HG03565 (cell line): ENCODE results near the gene DIO2.
A peak's percentile ranks its signal among the peaks of the same experiment; 100 is the strongest.

Source experiments
- ATAC-seq: cut with Tn5 transposase; IDR thresholded peaks from one replicate; pipeline ENCODE4 v1.9.1; 2021; ENCODE audit warnings: mild to moderate bottlenecking, moderate library complexity; ENCODE audit not compliant: unreplicated experiment

The DIO2 gene

DNA sequence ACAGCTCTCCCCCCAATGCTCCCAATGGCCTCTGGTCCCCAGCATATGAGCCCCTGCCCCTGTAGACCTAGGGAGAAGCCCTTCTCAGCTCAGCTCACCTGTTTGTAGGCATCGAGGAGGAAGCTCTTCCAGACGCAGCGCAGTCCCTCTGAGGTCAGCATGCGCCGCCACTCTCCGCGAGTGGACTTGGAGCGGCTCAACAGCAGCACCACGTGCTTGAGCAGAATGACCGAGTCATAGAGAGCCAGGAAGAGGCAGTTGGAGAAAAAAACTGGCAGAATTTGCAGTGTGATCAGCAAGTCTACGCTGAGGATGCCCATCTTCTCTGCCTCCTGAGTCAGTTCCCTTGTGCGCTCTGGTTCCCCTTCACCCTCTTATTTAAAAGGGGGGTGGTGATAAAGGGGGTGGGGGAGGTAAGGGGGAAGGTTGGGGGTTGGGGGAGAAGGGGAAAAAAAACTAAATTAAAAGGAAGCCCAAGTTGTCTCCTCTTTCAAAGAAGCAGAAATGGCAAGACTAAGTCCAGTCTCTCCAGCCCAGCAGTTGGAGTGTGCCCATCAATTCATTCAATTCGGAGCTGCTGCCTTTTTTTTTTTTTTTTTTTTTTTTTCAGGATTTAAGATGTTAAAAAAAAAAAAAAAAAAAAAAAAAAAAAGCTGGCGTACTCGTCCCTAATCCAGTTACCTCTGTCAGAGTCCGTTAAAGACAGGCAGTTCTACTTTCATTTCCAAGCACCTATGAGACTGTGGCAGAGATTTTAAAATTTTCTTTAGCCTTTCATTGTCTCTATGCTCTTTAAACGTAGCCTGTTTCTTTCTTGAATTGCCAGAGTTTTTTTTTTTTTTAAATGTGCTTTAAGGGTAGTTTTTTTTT lies at the start of gene DIO2:
DIO2 (minus strand) TSS at position 352 of the 870 bp plus-strand sequence; CDS start at position 320, 32 bp downstream.
- no peak for ATAC-seq

- ATAC-seq, result no peak
Measured at GRCh38 chr14:80260645-80261044, 49.3 kb upstream of the DIO2 start.

DNA sequence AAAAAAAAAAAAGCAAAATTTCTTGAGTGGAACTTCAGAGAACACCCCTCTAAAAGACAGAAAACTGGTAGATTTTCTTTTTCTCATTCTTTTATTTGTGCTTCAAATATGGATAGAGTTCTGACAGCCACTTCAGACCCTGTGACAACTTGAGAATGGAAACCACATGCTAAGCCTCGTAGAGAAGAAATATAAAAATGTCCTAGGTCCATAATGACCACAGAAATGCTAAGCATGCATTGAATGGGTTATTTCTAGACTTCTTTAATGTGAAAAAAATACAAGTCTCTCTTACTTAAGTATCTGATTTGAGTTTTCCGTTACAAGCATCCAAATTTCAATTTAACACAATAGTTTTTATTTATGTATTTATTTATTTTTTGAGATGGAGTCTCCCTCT lies 28.3 kb upstream of the DIO2 start:
- no peak for ATAC-seq

- ATAC-seq, result no peak
Measured at GRCh38 chr14:80237143-80237542, 25.8 kb upstream of the DIO2 start.

GRCh38 chr14:80233470-80234089 lies 22.3 kb upstream of the DIO2 start:
- no peak for ATAC-seq

- no peak for ATAC-seq
Measured at GRCh38 chr14:80231702-80232101, 20.4 kb upstream of the DIO2 start.

- no peak for ATAC-seq
Measured at GRCh38 chr14:80223696-80224465, 12.6 kb upstream of the DIO2 start.

DNA sequence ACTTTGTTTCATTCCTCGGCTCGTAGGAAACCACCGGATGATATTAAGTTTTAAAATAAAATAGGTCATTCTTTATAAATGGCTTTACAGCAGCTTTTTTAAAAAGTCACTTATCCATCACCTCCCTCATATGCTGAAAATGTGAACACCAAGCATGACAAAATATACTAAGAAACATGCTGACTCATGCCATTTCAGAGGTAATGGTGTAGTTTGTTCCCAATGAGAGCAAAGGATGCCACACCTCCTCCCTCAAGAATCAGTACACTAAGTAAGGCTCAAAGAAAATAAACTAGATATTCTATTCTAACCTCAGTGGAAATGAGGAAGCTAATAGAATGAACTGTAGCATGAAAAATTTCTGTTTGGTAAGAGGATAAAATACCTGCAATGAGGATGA lies 5.5 kb upstream of the DIO2 start:
- no peak for ATAC-seq

- ATAC-seq, result no peak
Measured at GRCh38 chr14:80215756-80216581, 4.7 kb upstream of the DIO2 start.

DNA sequence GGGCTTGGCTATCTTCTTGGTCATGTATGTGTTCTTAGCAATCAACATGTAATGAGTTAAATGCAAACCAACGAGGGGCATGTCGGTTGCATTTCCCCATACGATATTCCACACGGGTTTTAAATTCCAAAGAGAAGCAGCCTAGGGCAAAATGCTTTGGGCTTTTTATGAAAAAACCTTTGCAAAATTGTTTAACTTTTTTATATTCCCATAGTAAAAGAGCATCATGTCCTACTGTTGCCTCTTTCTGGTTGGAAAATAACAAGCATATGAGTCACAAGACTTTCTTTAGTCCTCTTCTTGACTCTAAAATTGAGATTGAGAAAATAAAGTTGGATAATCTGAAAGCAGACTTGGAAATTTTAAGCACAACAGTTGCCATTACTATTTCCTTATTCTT lies 3.8 kb upstream of the DIO2 start:
- ATAC-seq, result no peak

GRCh38 chr14:80213602-80214001 lies 2.3 kb upstream of the DIO2 start:
- peak; percentile 50 for ATAC-seq

DNA sequence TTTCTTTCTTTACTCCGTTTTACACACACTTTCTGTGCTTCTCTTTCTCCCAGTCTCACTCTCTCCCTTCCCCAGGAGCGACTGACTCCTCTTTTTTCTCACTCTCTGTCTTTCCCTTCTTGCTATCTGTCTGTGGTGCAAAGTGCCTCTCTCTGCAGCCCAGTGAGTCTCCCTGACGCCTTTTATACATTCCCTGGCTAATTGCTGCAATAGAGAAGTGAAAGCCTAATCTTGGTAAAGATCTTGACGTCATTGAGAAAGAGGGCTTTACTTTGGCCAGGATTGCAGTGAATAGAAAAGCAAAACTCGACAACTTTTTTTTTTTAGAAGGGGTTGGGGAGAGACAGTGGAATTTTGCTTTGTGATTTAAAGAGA lies 706 bp upstream of the DIO2 start:
- ATAC-seq, result peak; percentile 54

DNA sequence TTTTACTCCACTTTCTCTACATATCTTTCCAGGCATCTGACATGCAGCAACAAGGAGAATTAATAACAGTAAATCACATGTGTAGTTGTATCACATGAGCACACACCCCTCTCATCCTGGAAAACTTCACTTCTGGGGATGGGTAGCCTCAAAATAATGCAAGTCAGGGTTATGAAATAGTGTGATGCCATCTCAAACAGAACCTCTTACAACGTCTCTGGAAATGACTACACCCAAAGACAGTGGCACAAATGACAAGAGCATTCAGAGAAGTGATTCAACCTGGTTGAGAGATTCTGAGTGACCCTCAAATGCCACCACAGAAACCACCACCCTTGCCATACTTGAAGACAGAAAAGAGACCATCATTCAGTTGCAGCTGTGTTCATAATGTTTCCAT lies 2.8 kb downstream of the DIO2 start:
- no peak for ATAC-seq

GRCh38 chr14:80206351-80207080 lies 4.8 kb downstream of the DIO2 start:
- ATAC-seq, result no peak

DNA sequence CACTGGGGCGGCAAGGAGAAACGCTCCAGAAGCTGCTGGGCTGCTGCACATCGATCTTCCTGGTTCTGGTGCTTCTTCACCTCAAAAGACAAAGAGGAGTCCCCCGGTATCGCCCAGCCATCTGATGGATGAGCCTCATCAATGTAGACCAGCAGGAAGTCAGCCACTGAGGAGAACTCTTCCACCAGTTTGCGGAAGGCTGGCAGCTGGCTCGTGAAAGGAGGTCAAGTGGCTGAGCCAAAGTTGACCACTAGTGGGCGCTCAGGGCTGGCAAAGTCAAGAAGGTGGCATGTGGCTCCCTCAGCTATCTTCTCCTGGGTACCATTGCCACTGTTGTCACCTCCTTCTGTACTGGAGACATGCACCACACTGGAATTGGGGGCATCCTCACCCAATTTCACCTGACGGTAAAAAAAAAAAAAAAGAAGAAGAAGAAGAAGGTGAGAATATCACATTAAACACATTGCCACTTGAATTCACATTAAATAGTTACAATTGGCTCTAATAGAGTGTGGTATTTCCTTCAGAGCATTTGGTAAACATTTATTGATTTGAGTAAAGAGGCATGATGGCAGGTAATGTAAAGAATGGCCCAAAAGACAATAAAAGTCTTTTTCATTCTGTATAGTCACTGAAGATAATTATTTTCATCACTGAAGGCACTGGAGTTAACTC lies 8.3 kb downstream of the DIO2 start:
- no peak for ATAC-seq

GRCh38 chr14:80200093-80200492 lies 11.2 kb downstream of the DIO2 start:
- no peak for ATAC-seq

GRCh38 chr14:80188571-80188970 lies 22.7 kb downstream of the DIO2 start:
- no peak for ATAC-seq

GRCh38 chr14:80186301-80186800 lies 25.0 kb downstream of the DIO2 start:
- ATAC-seq, result no peak

- ATAC-seq, result no peak
Measured at GRCh38 chr14:80176893-80177292, 34.4 kb downstream of the DIO2 start.
